ENCODE results near the gene ZNF488. TPM values are rescaled to one million over a fixed set of nuclear protein-coding genes. Genes with fewer than 3 reads are reported as not detected.

The ZNF488 gene
- total and polyA plus RNA-seq, 8 donors = 0.43 to 15.1 (median 0.62) TPM; not detected in 2

- Histone ChIP-seq H3K9me3 (no peaks in the 10 kb centered on the region), H3K36me3 (no peaks in the 10 kb centered on the region), H3K4me3 (no peak overlapping the region), H3K4me1 (no peaks in the 10 kb centered on the region), H3K27me3 (peaks cover 0 to 10% (median 0%) of the 10 kb centered on the region in 3 donors), H3K27ac (no peak overlapping the region)
- TF ChIP-seq EP300 (IDR thresholded peaks at IDR 0.05) = no peak
- TF ChIP-seq POLR2A (IDR thresholded peaks at IDR 0.05) = no peak
- no peak for TF ChIP-seq POLR2AphosphoS5 (IDR thresholded peaks at IDR 0.05)
- 60 to 91% (median 86%) methylated on average over 9 to 19 of the region's 19 CpGs for WGBS, 5 donors
- intact Hi-C loops (cut with DNase I; ENCODE audit: low total_unique reads) = no loop called here
- no peak for DNase-seq
Observed at GRCh38 chr10:47414752-47415519, 30.8 kb upstream of the ZNF488 start.

GRCh38 chr10:47414227-47414592, 30.1 kb upstream of the ZNF488 start:
- TF ChIP-seq CTCF (IDR thresholded peaks at IDR 0.05) (no peak), POLR2A (IDR thresholded peaks at IDR 0.05) (no peak), EP300 (IDR thresholded peaks at IDR 0.05) (no peak), POLR2AphosphoS5 (IDR thresholded peaks at IDR 0.05) (no peak)
- Histone ChIP-seq H3K4me3 (no peak overlapping the region), H3K27me3 (peaks cover 0 to 2% (median 0%) of the 10 kb centered on the region in 3 donors), H3K36me3 (no peaks in the 10 kb centered on the region), H3K4me1 (no peaks in the 10 kb centered on the region), H3K27ac (no peak overlapping the region), H3K9me3 (no peaks in the 10 kb centered on the region)
- DNase-seq = no peak
- intact Hi-C loops (cut with DNase I; ENCODE audit: low total_unique reads) = no loop called here
- 94 to 100% (median 100%) methylated on average over 2 of the region's 2 CpGs for WGBS, 5 donors

- intact Hi-C loops (cut with DNase I; ENCODE audit: low total_unique reads) = no loop called here
- H3K27ac ChIP-seq = no peak overlapping the region
- TF ChIP-seq CTCF (IDR thresholded peaks at IDR 0.05) = no peak
- no peak for TF ChIP-seq POLR2AphosphoS5 (IDR thresholded peaks at IDR 0.05)
- TF ChIP-seq POLR2A (IDR thresholded peaks at IDR 0.05) = no peak
- no peak for TF ChIP-seq EP300 (IDR thresholded peaks at IDR 0.05)
- no peaks in the 10 kb centered on the region for H3K4me1 ChIP-seq
- H3K27me3 ChIP-seq = no peaks in the 10 kb centered on the region
- no peaks in the 10 kb centered on the region for H3K36me3 ChIP-seq
- no peaks in the 10 kb centered on the region for H3K9me3 ChIP-seq
- H3K4me3 ChIP-seq = no peak overlapping the region
- WGBS, 5 donors = 74 to 86% (median 82%) methylated on average over 14 of the region's 14 CpGs
- no peak for DNase-seq
Observed at GRCh38 chr10:47413531-47414226, 29.6 kb upstream of the ZNF488 start.

GRCh38 chr10:47412869-47413268, 28.8 kb upstream of the ZNF488 start:
- DNase-seq = no peak
- Histone ChIP-seq H3K36me3 (no peaks in the 10 kb centered on the region), H3K9me3 (no peaks in the 10 kb centered on the region), H3K27ac (no peak overlapping the region), H3K27me3 (no peaks in the 10 kb centered on the region), H3K4me1 (no peaks in the 10 kb centered on the region), H3K4me3 (no peak overlapping the region)
- 45 to 67% (median 60%) methylated on average over 2 of the region's 2 CpGs for WGBS, 5 donors
- intact Hi-C loops (cut with DNase I; ENCODE audit: low total_unique reads) = no loop called here
- no peak for TF ChIP-seq EP300 (IDR thresholded peaks at IDR 0.05)
- no peak for TF ChIP-seq POLR2AphosphoS5 (IDR thresholded peaks at IDR 0.05)
- TF ChIP-seq CTCF (IDR thresholded peaks at IDR 0.05) = no peak
- TF ChIP-seq POLR2A (IDR thresholded peaks at IDR 0.05) = no peak
